Epithelial cell of proximal tubule (primary cell): ENCODE data around the gene ITGA8. TPM values are rescaled to one million over a fixed set of nuclear protein-coding genes. Genes with fewer than 3 reads are reported as not detected.
"Not testable (repeated sequence)": the region's sequence is repeated elsewhere in the genome, so short reads cannot be mapped to it uniquely, and the experiment has no call there.

Source experiments
- DNase-seq: peaks from one replicate; pipeline ENCODE4 v3.0.0-alpha.2; 2011; ENCODE audit warnings: low read depth
- H3K4me3 ChIP-seq: 2 replicates; pipeline ENCODE4 v1.5.1; 2011; ENCODE audit warnings: low read depth, mild to moderate bottlenecking, low read length
- CTCF ChIP-seq: conservative IDR thresholded peaks from 2 replicates; pipeline ENCODE4 v1.5.1; 2012; ENCODE audit warnings: low read depth, mild to moderate bottlenecking, low read length
- total RNA-seq: library from RNA; depleted of rRNA; stranded (reverse); fragments of >200 nt; gene quantifications from 2 replicates; pipeline ENCODE4 v1.2.3, GENCODE V29; 2015

Gene ITGA8
- total RNA-seq, 1 donor from 2014 or later: 0.06 TPM

- TF ChIP-seq CTCF: no peak
- no peak for DNase-seq
- H3K4me3 ChIP-seq: no peak overlapping the region
Observed at GRCh38 chr10:15539262-15539661, 180.5 kb downstream of the ITGA8 start.

GRCh38 chr10:15534928-15535538, 184.7 kb downstream of the ITGA8 start:
- H3K4me3 ChIP-seq, DNase-seq: not testable (repeated sequence)

- no peak for DNase-seq
- no peak overlapping the region for H3K4me3 ChIP-seq
- TF ChIP-seq CTCF: no peak
Observed at GRCh38 chr10:15531927-15532722, 187.6 kb downstream of the ITGA8 start.

GRCh38 chr10:15528859-15529239, 190.9 kb downstream of the ITGA8 start:
- H3K4me3 ChIP-seq: no peak overlapping the region
- TF ChIP-seq CTCF: no peak
- DNase-seq: no peak

GRCh38 chr10:15526754-15527153, 193.0 kb downstream of the ITGA8 start:
- TF ChIP-seq CTCF: no peak
- H3K4me3 ChIP-seq: no peak overlapping the region
- DNase-seq: no peak

- TF ChIP-seq CTCF: no peak
- DNase-seq: no peak
- no peak overlapping the region for H3K4me3 ChIP-seq
Observed at GRCh38 chr10:15521328-15521903, 198.3 kb downstream of the ITGA8 start.

- DNase-seq: no peak
- H3K4me3 ChIP-seq: no peak overlapping the region
- TF ChIP-seq CTCF: no peak
Observed at GRCh38 chr10:15518250-15518649, 201.5 kb downstream of the ITGA8 start.
